WTC11 (cell line): ENCODE results near the gene GUCA2A. TPM values are rescaled to one million over a fixed set of nuclear protein-coding genes. Genes with fewer than 3 reads are reported as not detected.

Experiments used
- ATAC-seq: fragments of 200-7000 bp; cut with Tn5 transposase; 2 replicates; pipeline ENCODE4 v1.10.0; 2021; ENCODE audit warnings: mild to moderate bottlenecking, moderate library complexity
- CTCF ChIA-PET: fragments of 300-600 bp; sonication (Branson Sonifier 250); formaldehyde crosslinking; loops from one replicate; lab custom pipeline; 2021; ENCODE audit warnings: antibody characterized with exemption; lab: Charles Lee
- POLR2A ChIA-PET: fragments of 350-600 bp; sonication (Branson Sonifier 250); formaldehyde crosslinking; loops from one replicate; lab custom pipeline; 2021; ENCODE audit warnings: antibody characterized with exemption; lab: Charles Lee
- DNase-seq: peaks from one replicate; pipeline ENCODE4 v3.0.0; 2021; ENCODE audit warnings: low spot score
- H3K27ac Mint-ChIP-seq: 2 replicates; pipeline ENCODE4 v1.8.0; 2021; ENCODE audit warnings: mixed read lengths
- H3K27me3 Mint-ChIP-seq: 2 replicates; pipeline ENCODE4 v1.8.0; 2021; ENCODE audit warnings: low read depth, mild to moderate bottlenecking, moderate library complexity, mixed read lengths
- H3K36me3 Mint-ChIP-seq: 2 replicates; pipeline ENCODE4 v1.8.0; 2021; ENCODE audit warnings: mixed read lengths
- H3K4me1 Mint-ChIP-seq: 2 replicates; pipeline ENCODE4 v1.8.0; 2022; ENCODE audit warnings: mixed read lengths
- H3K4me3 Mint-ChIP-seq: 2 replicates; pipeline ENCODE4 v1.8.0; 2021; ENCODE audit warnings: mild to moderate bottlenecking, moderate library complexity, mixed read lengths
- H3K9me3 Mint-ChIP-seq: 2 replicates; pipeline ENCODE4 v1.8.0; 2021; ENCODE audit warnings: mixed read lengths
- ATF6 ChIP-seq: sonication (generic); formaldehyde crosslinking; IDR thresholded peaks from 2 replicates; pipeline ENCODE4 v1.8.1; 2023; ENCODE audit warnings: mild to moderate bottlenecking, missing genetic modification reagents
- CBFB ChIP-seq: sonication (generic); formaldehyde crosslinking; IDR thresholded peaks from 2 replicates; pipeline ENCODE4 v1.8.1; 2022; ENCODE audit warnings: mild to moderate bottlenecking, low read depth, missing genetic modification reagents
- CREB1 ChIP-seq: sonication (generic); formaldehyde crosslinking; IDR thresholded peaks from 2 replicates; pipeline ENCODE4 v1.8.0; 2023; ENCODE audit warnings: mild to moderate bottlenecking, missing genetic modification reagents
- E2F5 ChIP-seq: sonication (generic); formaldehyde crosslinking; IDR thresholded peaks from 2 replicates; pipeline ENCODE4 v1.8.1; 2022; ENCODE audit warnings: mild to moderate bottlenecking, moderate library complexity, missing genetic modification reagents
- ELF4 ChIP-seq: sonication (generic); formaldehyde crosslinking; IDR thresholded peaks from 2 replicates; pipeline ENCODE4 v1.8.1; 2022; ENCODE audit warnings: low read depth, mild to moderate bottlenecking, moderate library complexity, missing genetic modification reagents
- ESRRA ChIP-seq: sonication (generic); formaldehyde crosslinking; IDR thresholded peaks from 2 replicates; pipeline ENCODE4 v1.8.1; 2022; ENCODE audit warnings: mild to moderate bottlenecking, missing genetic modification reagents, borderline replicate concordance
- JAZF1 ChIP-seq: fragments of 250-450 bp; sonication (Bioruptor Pico); IDR thresholded peaks from 2 replicates; pipeline ENCODE4 v1.9.0; 2021; ENCODE audit warnings: moderate library complexity, mild to moderate bottlenecking, inconsistent platforms
- KAT7 ChIP-seq: sonication (generic); formaldehyde crosslinking; IDR thresholded peaks from 2 replicates; pipeline ENCODE4 v1.8.1; 2023; ENCODE audit warnings: missing genetic modification reagents, mild to moderate bottlenecking, borderline replicate concordance
- NFE2L1 ChIP-seq: sonication (generic); formaldehyde crosslinking; IDR thresholded peaks from 2 replicates; pipeline ENCODE4 v1.8.1; 2023; ENCODE audit warnings: missing genetic modification reagents
- NR3C1 ChIP-seq: sonication (generic); formaldehyde crosslinking; conservative IDR thresholded peaks from 2 replicates; pipeline ENCODE4 v1.8.1; 2023; ENCODE audit warnings: low read depth, mild to moderate bottlenecking, missing genetic modification reagents
- OVOL2 ChIP-seq: fragments of 250-450 bp; sonication (Bioruptor Pico); IDR thresholded peaks from 2 replicates; pipeline ENCODE4 v1.9.0; 2021; ENCODE audit warnings: mild to moderate bottlenecking, borderline replicate concordance
- PREB ChIP-seq: sonication (generic); formaldehyde crosslinking; IDR thresholded peaks from 2 replicates; pipeline ENCODE4 v1.8.1; 2022; ENCODE audit warnings: mild to moderate bottlenecking, missing genetic modification reagents, moderate library complexity, borderline replicate concordance
- SP1 ChIP-seq: sonication (generic); formaldehyde crosslinking; conservative IDR thresholded peaks from 2 replicates; pipeline ENCODE4 v1.8.1; 2022; ENCODE audit warnings: missing genetic modification reagents
- STAT6 ChIP-seq: sonication (generic); formaldehyde crosslinking; conservative IDR thresholded peaks from 2 replicates; pipeline ENCODE4 v1.8.1; 2023; ENCODE audit warnings: mild to moderate bottlenecking, low read depth, missing genetic modification reagents, moderate library complexity
- ZBTB21 ChIP-seq: sonication (generic); formaldehyde crosslinking; IDR thresholded peaks from 2 replicates; pipeline ENCODE4 v1.8.1; 2023; ENCODE audit warnings: mild to moderate bottlenecking, missing genetic modification reagents, borderline replicate concordance
- ZNF121 ChIP-seq: sonication (generic); formaldehyde crosslinking; IDR thresholded peaks from 2 replicates; pipeline ENCODE4 v1.8.0; 2023; ENCODE audit warnings: missing genetic modification reagents
- ZNF232 ChIP-seq: sonication (generic); formaldehyde crosslinking; IDR thresholded peaks from 2 replicates; pipeline ENCODE4 v1.8.0; 2022; ENCODE audit warnings: mild to moderate bottlenecking, missing genetic modification reagents
- ZNF416 ChIP-seq: fragments of 250-450 bp; sonication (Bioruptor Pico); IDR thresholded peaks from 2 replicates; pipeline ENCODE4 v1.9.0; 2021; ENCODE audit warnings: mild to moderate bottlenecking, inconsistent platforms
- ZNF425 ChIP-seq: fragments of 250-450 bp; sonication (Bioruptor Pico); conservative IDR thresholded peaks from 2 replicates; pipeline ENCODE4 v1.9.0; 2021; ENCODE audit warnings: mild to moderate bottlenecking
- ZNF512 ChIP-seq: sonication (generic); formaldehyde crosslinking; IDR thresholded peaks from 2 replicates; pipeline ENCODE4 v1.8.1; 2022; ENCODE audit warnings: missing genetic modification reagents, borderline replicate concordance
- total RNA-seq: library from RNA; stranded (reverse); gene quantifications from 3 replicates; pipeline ENCODE4 v1.2.3, GENCODE V29; 2021

Gene GUCA2A
- total RNA-seq, 1 experiment from 2014 or later = not detected

- no peak overlapping the region for H3K4me3 Mint-ChIP-seq
- DNase-seq = no peak
- no peaks in the 10 kb centered on the region; the same call in 1 of the 2 replicates for H3K27me3 Mint-ChIP-seq
- H3K9me3 Mint-ChIP-seq = peaks cover 5% of the 10 kb centered on the region
- ChIA-PET CTCF (no interaction called here), POLR2A (no interaction called here)
- no peaks in the 10 kb centered on the region for H3K4me1 Mint-ChIP-seq
- TF ChIP-seq ZBTB21 = no peak
- TF ChIP-seq STAT6 = no peak
- no peak for TF ChIP-seq ZNF425 (CRISPR knock-in tag)
- TF ChIP-seq ZNF512 (CRISPR knock-in tag) = no peak
- no peak for TF ChIP-seq CREB1 (CRISPR knock-in tag)
- TF ChIP-seq ESRRA (CRISPR knock-in tag) = no peak
- no peak for TF ChIP-seq CBFB (CRISPR knock-in tag)
- TF ChIP-seq ATF6 (CRISPR knock-in tag) = no peak
- no peak for TF ChIP-seq PREB (CRISPR knock-in tag)
- TF ChIP-seq NFE2L1 (CRISPR knock-in tag) = no peak
- TF ChIP-seq E2F5 (CRISPR knock-in tag) = no peak
- TF ChIP-seq OVOL2 = no peak
- H3K36me3 Mint-ChIP-seq = no peaks in the 10 kb centered on the region
- no peak overlapping the region for H3K27ac Mint-ChIP-seq
- no peak for ATAC-seq
Measured at GRCh38 chr1:42128499-42128898, 36.0 kb downstream of the GUCA2A start.

- ATAC-seq = no peak
- ChIA-PET CTCF (no interaction called here), POLR2A (no interaction called here)
- Mint-ChIP-seq H3K9me3 (peaks cover 12% of the 10 kb centered on the region), H3K4me3 (no peak overlapping the region), H3K36me3 (no peaks in the 10 kb centered on the region), H3K4me1 (no peaks in the 10 kb centered on the region), H3K27me3 (no peaks in the 10 kb centered on the region; the same call in 1 of the 2 replicates), H3K27ac (no peak overlapping the region)
- no peak for DNase-seq
- TF ChIP-seq SP1 (CRISPR knock-in tag) (no peak), CREB1 (CRISPR knock-in tag) (no peak), NR3C1 (no peak), JAZF1 (CRISPR knock-in tag) (no peak), ZNF232 (CRISPR knock-in tag) (no peak), ELF4 (CRISPR knock-in tag) (no peak), ZNF416 (CRISPR knock-in tag) (no peak), ZNF121 (no peak), KAT7 (CRISPR knock-in tag) (no peak), ZNF425 (CRISPR knock-in tag) (no peak)
Measured at GRCh38 chr1:42127767-42128166, 36.8 kb downstream of the GUCA2A start.
